Panc1 (cell line): ENCODE data around the gene ANKRD66.
A peak's percentile ranks its signal among the peaks of the same experiment; 100 is the strongest.

Experiments
- POLR2AphosphoS5 ChIP-seq: IDR thresholded peaks from 2 replicates; pipeline ENCODE4 v1.6.1; 2012; ENCODE audit warnings: mild to moderate bottlenecking, low read depth, low read length, moderate library complexity
- TF ChIP-seq, protein P1 (sequence below): fragments of 450-650 bp; IDR thresholded peaks from 2 replicates; pipeline ENCODE4 v1.5.1; 2017; ENCODE audit warnings: mild to moderate bottlenecking
- TF ChIP-seq, protein P2 (sequence below), 2 experiments: IDR thresholded peaks; 2 replicates each; pipeline ENCODE4 v1.6.1; 2011 to 2012; ENCODE audit warnings: low read depth in 2 of 2, control low read depth in 1 of 2, low read length in 1 of 2, mild to moderate bottlenecking in 1 of 2, moderate library complexity in 1 of 2; ENCODE audit not compliant: insufficient read depth in 1 of 2

DNA sequence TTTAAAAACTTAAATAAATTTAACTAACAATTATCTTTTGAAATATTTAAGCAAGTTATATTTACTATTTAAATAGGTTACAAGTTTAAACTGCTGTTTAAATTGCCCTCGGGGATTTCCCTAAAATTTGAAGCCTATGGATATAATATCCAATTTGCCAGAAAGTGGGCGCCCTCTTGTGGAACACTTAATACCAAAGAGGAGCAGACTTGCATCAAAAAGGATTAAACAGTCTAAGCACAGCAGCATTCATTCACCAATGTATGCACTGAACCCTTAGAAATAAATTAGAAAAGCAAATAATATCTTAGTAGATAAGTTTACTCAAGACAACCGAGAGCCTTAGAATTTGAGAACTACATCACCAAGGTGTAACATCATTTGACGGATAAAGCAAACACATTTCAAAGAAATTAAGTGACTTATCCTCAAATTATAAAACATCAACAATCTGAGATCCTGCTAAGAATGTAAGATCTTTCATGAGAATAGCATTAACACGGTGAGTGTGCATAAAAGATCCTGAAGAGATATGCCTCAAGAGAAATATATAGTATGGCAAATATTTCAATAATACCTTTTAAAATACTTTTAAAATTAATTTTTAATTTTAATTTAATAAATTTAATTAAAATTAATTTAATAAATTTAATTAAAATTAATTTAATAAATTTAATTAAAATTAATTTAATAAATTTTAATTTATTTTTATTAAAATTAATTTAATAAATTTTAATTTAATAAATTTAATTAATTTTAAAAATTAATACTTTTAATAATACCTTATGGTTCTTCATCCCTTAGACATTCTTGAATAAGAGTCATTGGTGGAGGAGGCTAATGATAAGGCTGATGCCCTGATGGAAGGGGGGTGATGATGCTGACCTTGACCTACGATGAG lies 35.0 kb downstream of the ANKRD66 start:
- TF ChIP-seq, protein P1, sequence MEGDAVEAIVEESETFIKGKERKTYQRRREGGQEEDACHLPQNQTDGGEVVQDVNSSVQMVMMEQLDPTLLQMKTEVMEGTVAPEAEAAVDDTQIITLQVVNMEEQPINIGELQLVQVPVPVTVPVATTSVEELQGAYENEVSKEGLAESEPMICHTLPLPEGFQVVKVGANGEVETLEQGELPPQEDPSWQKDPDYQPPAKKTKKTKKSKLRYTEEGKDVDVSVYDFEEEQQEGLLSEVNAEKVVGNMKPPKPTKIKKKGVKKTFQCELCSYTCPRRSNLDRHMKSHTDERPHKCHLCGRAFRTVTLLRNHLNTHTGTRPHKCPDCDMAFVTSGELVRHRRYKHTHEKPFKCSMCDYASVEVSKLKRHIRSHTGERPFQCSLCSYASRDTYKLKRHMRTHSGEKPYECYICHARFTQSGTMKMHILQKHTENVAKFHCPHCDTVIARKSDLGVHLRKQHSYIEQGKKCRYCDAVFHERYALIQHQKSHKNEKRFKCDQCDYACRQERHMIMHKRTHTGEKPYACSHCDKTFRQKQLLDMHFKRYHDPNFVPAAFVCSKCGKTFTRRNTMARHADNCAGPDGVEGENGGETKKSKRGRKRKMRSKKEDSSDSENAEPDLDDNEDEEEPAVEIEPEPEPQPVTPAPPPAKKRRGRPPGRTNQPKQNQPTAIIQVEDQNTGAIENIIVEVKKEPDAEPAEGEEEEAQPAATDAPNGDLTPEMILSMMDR = peak; percentile 80; the same call in 1 of the 2 replicates
- TF ChIP-seq POLR2AphosphoS5 = no peak
- TF ChIP-seq, protein P2, sequence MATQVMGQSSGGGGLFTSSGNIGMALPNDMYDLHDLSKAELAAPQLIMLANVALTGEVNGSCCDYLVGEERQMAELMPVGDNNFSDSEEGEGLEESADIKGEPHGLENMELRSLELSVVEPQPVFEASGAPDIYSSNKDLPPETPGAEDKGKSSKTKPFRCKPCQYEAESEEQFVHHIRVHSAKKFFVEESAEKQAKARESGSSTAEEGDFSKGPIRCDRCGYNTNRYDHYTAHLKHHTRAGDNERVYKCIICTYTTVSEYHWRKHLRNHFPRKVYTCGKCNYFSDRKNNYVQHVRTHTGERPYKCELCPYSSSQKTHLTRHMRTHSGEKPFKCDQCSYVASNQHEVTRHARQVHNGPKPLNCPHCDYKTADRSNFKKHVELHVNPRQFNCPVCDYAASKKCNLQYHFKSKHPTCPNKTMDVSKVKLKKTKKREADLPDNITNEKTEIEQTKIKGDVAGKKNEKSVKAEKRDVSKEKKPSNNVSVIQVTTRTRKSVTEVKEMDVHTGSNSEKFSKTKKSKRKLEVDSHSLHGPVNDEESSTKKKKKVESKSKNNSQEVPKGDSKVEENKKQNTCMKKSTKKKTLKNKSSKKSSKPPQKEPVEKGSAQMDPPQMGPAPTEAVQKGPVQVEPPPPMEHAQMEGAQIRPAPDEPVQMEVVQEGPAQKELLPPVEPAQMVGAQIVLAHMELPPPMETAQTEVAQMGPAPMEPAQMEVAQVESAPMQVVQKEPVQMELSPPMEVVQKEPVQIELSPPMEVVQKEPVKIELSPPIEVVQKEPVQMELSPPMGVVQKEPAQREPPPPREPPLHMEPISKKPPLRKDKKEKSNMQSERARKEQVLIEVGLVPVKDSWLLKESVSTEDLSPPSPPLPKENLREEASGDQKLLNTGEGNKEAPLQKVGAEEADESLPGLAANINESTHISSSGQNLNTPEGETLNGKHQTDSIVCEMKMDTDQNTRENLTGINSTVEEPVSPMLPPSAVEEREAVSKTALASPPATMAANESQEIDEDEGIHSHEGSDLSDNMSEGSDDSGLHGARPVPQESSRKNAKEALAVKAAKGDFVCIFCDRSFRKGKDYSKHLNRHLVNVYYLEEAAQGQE (IDR thresholded peaks at IDR 0.05; ENCODE audit: insufficient read depth in 1 of 2, low read depth in 2 of 2, low read length in 1 of 2) = no peak
